ENCODE data around the gene ZFP36L2. TPM values are rescaled to one million over a fixed set of nuclear protein-coding genes. Genes with fewer than 3 reads are reported as not detected.

The ZFP36L2 gene
- total and polyA plus RNA-seq, 2 experiments from 2014 or later: 13.8 to 78.2 TPM

- TF ChIP-seq EZH2phosphoT487 (IDR thresholded peaks at IDR 0.05; ENCODE audit: insufficient read depth, low read depth) (no peak), EZH2 (IDR thresholded peaks at IDR 0.05; ENCODE audit: insufficient read depth, poor library complexity, severe bottlenecking) (no peak)
- H3K27ac ChIP-seq: no peak overlapping the region
- no peaks in the 10 kb centered on the region for H3K9me3 ChIP-seq (ENCODE audit: low read depth)
- peaks cover 21% of the 10 kb centered on the region for H3F3A ChIP-seq (ENCODE audit: insufficient read depth)
- WGBS, 2 experiments (ENCODE audit: low coverage in 1 of 2, low lambda C conversion rate in 2 of 2, missing lambda C conversion rate in 2 of 2): 98 to 100% methylated on average over 2 of the region's 2 CpGs
- H3K36me3 ChIP-seq (ENCODE audit: low read depth): no peaks in the 10 kb centered on the region
- no peaks in the 10 kb centered on the region for H4K20me1 ChIP-seq (ENCODE audit: insufficient read depth)
- H3K9ac ChIP-seq: no peak overlapping the region
- in situ Hi-C loops (cut with MboI): no loop called here
- no peak overlapping the region for H3K4me3 ChIP-seq
- no peaks in the 10 kb centered on the region for H3K27me3 ChIP-seq (replicated peaks; ENCODE audit: insufficient read depth)
- H2AFZ ChIP-seq: no peak overlapping the region
- peaks cover 11% of the 10 kb centered on the region for H3K4me1 ChIP-seq (ENCODE audit: insufficient read depth)
- no peaks in the 10 kb centered on the region for H3K9me2 ChIP-seq (ENCODE audit: insufficient read depth)
- no peak for DNase-seq
- H3K4me2 ChIP-seq (ENCODE audit: unreplicated experiment): no peak overlapping the region
- no peaks in the 10 kb centered on the region for H3K79me2 ChIP-seq (ENCODE audit: insufficient read depth)
Observed at GRCh38 chr2:43250015-43250414, 23.6 kb upstream of the ZFP36L2 start.

- Histone ChIP-seq H3K9me3 (ENCODE audit: low read depth) (no peaks in the 10 kb centered on the region), H3K9ac (no peak overlapping the region), H3K9me2 (ENCODE audit: insufficient read depth) (no peaks in the 10 kb centered on the region), H2AFZ (no peak overlapping the region), H3K4me3 (no peak overlapping the region), H3K4me1 (ENCODE audit: insufficient read depth) (peaks cover 11% of the 10 kb centered on the region), H3K79me2 (ENCODE audit: insufficient read depth) (no peaks in the 10 kb centered on the region), H3K27ac (no peak overlapping the region), H4K20me1 (ENCODE audit: insufficient read depth) (no peaks in the 10 kb centered on the region), H3F3A (ENCODE audit: insufficient read depth) (peaks cover 21% of the 10 kb centered on the region), H3K4me2 (ENCODE audit: unreplicated experiment) (no peak overlapping the region), H3K27me3 (replicated peaks; ENCODE audit: insufficient read depth) (no peaks in the 10 kb centered on the region), H3K36me3 (ENCODE audit: low read depth) (no peaks in the 10 kb centered on the region)
- no peak for DNase-seq
- 94 to 95% methylated on average over 7 of the region's 7 CpGs for WGBS, 2 experiments (ENCODE audit: low coverage in 1 of 2, low lambda C conversion rate in 2 of 2, missing lambda C conversion rate in 2 of 2)
- in situ Hi-C loops (cut with MboI): no loop called here
- TF ChIP-seq EZH2phosphoT487 (IDR thresholded peaks at IDR 0.05; ENCODE audit: insufficient read depth, low read depth): no peak
- no peak for TF ChIP-seq EZH2 (IDR thresholded peaks at IDR 0.05; ENCODE audit: insufficient read depth, poor library complexity, severe bottlenecking)
Observed at GRCh38 chr2:43248621-43249020, 22.2 kb upstream of the ZFP36L2 start.

GRCh38 chr2:43246641-43247040 lies 20.2 kb upstream of the ZFP36L2 start:
- no peaks in the 10 kb centered on the region for H4K20me1 ChIP-seq (ENCODE audit: insufficient read depth)
- H3F3A ChIP-seq (ENCODE audit: insufficient read depth): peaks cover 10% of the 10 kb centered on the region
- H3K27me3 ChIP-seq (replicated peaks; ENCODE audit: insufficient read depth): no peaks in the 10 kb centered on the region
- H3K4me2 ChIP-seq (ENCODE audit: unreplicated experiment): no peak overlapping the region
- no peaks in the 10 kb centered on the region for H3K36me3 ChIP-seq (ENCODE audit: low read depth)
- no peak overlapping the region for H3K9ac ChIP-seq
- no peak overlapping the region for H2AFZ ChIP-seq
- WGBS, 2 experiments (ENCODE audit: low coverage in 1 of 2, low lambda C conversion rate in 2 of 2, missing lambda C conversion rate in 2 of 2): 90 to 97% methylated on average over 3 of the region's 3 CpGs
- no peaks in the 10 kb centered on the region for H3K9me3 ChIP-seq (ENCODE audit: low read depth)
- TF ChIP-seq EZH2phosphoT487 (IDR thresholded peaks at IDR 0.05; ENCODE audit: insufficient read depth, low read depth): no peak
- no peak for TF ChIP-seq EZH2 (IDR thresholded peaks at IDR 0.05; ENCODE audit: insufficient read depth, poor library complexity, severe bottlenecking)
- H3K4me1 ChIP-seq (ENCODE audit: insufficient read depth): peaks cover 11% of the 10 kb centered on the region
- H3K9me2 ChIP-seq (ENCODE audit: insufficient read depth): no peaks in the 10 kb centered on the region
- no peak overlapping the region for H3K27ac ChIP-seq
- H3K79me2 ChIP-seq (ENCODE audit: insufficient read depth): no peaks in the 10 kb centered on the region
- in situ Hi-C loops (cut with MboI): no loop called here
- no peak for DNase-seq
- H3K4me3 ChIP-seq: no peak overlapping the region

DNA sequence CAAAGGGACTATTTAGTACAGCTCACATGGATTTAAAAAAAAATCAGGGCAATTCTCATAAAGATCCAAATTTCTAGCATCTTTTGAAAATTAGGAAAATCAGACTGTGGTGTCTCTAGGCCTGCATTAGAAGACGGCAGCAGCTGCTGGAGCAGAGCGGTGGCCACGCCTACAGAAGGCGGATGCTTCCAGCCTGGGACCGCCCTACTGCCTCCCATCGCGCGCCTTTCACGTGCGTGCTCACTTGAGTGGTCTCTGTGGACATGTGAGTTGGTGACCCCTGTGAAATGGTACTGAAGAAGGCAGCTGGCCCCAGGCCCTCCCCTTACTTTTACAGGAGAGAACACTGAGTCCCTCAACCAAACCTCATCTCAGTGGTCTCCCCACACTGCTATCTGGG lies 15.2 kb upstream of the ZFP36L2 start:
- WGBS, 2 experiments (ENCODE audit: low coverage in 1 of 2, low lambda C conversion rate in 2 of 2, missing lambda C conversion rate in 2 of 2): 95 to 96% methylated on average over 10 of the region's 10 CpGs
- no peaks in the 10 kb centered on the region for H3K9me2 ChIP-seq (ENCODE audit: insufficient read depth)
- peaks cover 9% of the 10 kb centered on the region; the same call in 1 of the 2 replicates for H3F3A ChIP-seq (ENCODE audit: insufficient read depth)
- H3K79me2 ChIP-seq (ENCODE audit: insufficient read depth): no peaks in the 10 kb centered on the region
- no peak for DNase-seq
- no peak overlapping the region for H3K27ac ChIP-seq
- no peaks in the 10 kb centered on the region for H3K9me3 ChIP-seq (ENCODE audit: low read depth)
- in situ Hi-C loops (cut with MboI): no loop called here
- H3K9ac ChIP-seq: no peak overlapping the region
- H3K4me2 ChIP-seq (ENCODE audit: unreplicated experiment): no peak overlapping the region
- no peak for TF ChIP-seq EZH2 (IDR thresholded peaks at IDR 0.05; ENCODE audit: insufficient read depth, poor library complexity, severe bottlenecking)
- TF ChIP-seq EZH2phosphoT487 (IDR thresholded peaks at IDR 0.05; ENCODE audit: insufficient read depth, low read depth): no peak
- H3K4me1 ChIP-seq (ENCODE audit: insufficient read depth): peaks cover 8% of the 10 kb centered on the region
- H3K4me3 ChIP-seq: no peak overlapping the region
- H2AFZ ChIP-seq: no peak overlapping the region
- H4K20me1 ChIP-seq (ENCODE audit: insufficient read depth): no peaks in the 10 kb centered on the region
- no peaks in the 10 kb centered on the region for H3K36me3 ChIP-seq (ENCODE audit: low read depth)
- H3K27me3 ChIP-seq (replicated peaks; ENCODE audit: insufficient read depth): no peaks in the 10 kb centered on the region

DNA sequence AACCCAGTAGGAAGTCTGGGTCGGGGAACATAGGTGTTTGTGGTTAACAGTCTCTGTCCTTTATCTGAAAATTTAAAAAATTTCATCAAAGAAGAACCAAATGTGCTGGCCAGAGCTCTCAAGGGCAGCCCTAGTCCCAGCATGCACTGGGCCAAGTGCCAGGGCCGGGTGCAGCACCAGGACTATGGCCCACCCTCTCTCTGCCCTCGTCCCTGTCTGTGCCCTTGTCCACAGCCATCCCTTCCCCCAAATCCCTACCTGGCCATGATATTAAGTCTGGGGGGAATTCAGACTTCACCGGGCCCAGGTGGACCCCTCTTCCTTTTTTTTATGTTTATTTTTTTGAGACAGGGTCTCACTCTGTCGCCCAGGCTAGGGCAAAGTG lies 14.4 kb upstream of the ZFP36L2 start:
- Histone ChIP-seq H4K20me1 (ENCODE audit: insufficient read depth) (no peaks in the 10 kb centered on the region), H3K9me2 (ENCODE audit: insufficient read depth) (no peaks in the 10 kb centered on the region), H3K9ac (no peak overlapping the region), H3K27ac (no peak overlapping the region), H2AFZ (no peak overlapping the region), H3K4me2 (ENCODE audit: unreplicated experiment) (no peak overlapping the region), H3K4me1 (ENCODE audit: insufficient read depth) (peaks cover 8% of the 10 kb centered on the region), H3K4me3 (no peak overlapping the region), H3K9me3 (ENCODE audit: low read depth) (no peaks in the 10 kb centered on the region), H3K27me3 (replicated peaks; ENCODE audit: insufficient read depth) (no peaks in the 10 kb centered on the region), H3F3A (ENCODE audit: insufficient read depth) (peaks cover 9% of the 10 kb centered on the region; the same call in 1 of the 2 replicates), H3K79me2 (ENCODE audit: insufficient read depth) (no peaks in the 10 kb centered on the region), H3K36me3 (ENCODE audit: low read depth) (no peaks in the 10 kb centered on the region)
- TF ChIP-seq EZH2phosphoT487 (IDR thresholded peaks at IDR 0.05; ENCODE audit: insufficient read depth, low read depth) (no peak), EZH2 (IDR thresholded peaks at IDR 0.05; ENCODE audit: insufficient read depth, poor library complexity, severe bottlenecking) (no peak)
- in situ Hi-C loops (cut with MboI): no loop called here
- WGBS, 2 experiments (ENCODE audit: low coverage in 1 of 2, low lambda C conversion rate in 2 of 2, missing lambda C conversion rate in 2 of 2): 80 to 84% methylated on average over 5 of the region's 5 CpGs
- no peak for DNase-seq

All from GM23248 (cell line).